IMR-90 (cell line): ENCODE measurements around the gene TTC8.
"Not testable (repeated sequence)": the region's sequence is repeated elsewhere in the genome, so short reads cannot be mapped to it uniquely, and the experiment has no call there.

Experiments used
- CEBPB ChIP-seq: IDR thresholded peaks from 2 replicates; pipeline ENCODE4 v1.6.1; 2012; ENCODE audit warnings: low read depth, low read length, improper control_type of control experiment
- CHD1 ChIP-seq: IDR thresholded peaks from 2 replicates; pipeline ENCODE4 v1.6.1; 2012; ENCODE audit warnings: low read depth, low read length, improper control_type of control experiment
- CTCF ChIP-seq: conservative IDR thresholded peaks from 2 replicates; pipeline ENCODE4 v1.5.1; 2012; ENCODE audit warnings: mild to moderate bottlenecking, low read depth, low read length, improper control_type of control experiment
- ELK1 ChIP-seq: fragments of 150-350 bp; IDR thresholded peaks from 2 replicates; pipeline ENCODE4 v1.6.1; 2016; ENCODE audit warnings: low read depth, mild to moderate bottlenecking, low read length, moderate library complexity, borderline replicate concordance
- FOS ChIP-seq: fragments of 150-350 bp; IDR thresholded peaks from 2 replicates; pipeline ENCODE4 v1.6.1; 2016; ENCODE audit warnings: low read depth, low read length
- MAFK ChIP-seq: IDR thresholded peaks from 2 replicates; pipeline ENCODE4 v1.6.1; 2012; ENCODE audit warnings: low read depth, low read length, improper control_type of control experiment
- MAZ ChIP-seq: IDR thresholded peaks from 2 replicates; pipeline ENCODE4 v1.6.1; 2012; ENCODE audit warnings: low read depth, mild to moderate bottlenecking, low read length, improper control_type of control experiment, moderate library complexity, borderline replicate concordance
- MXI1 ChIP-seq: IDR thresholded peaks from 2 replicates; pipeline ENCODE4 v1.6.1; 2012; ENCODE audit warnings: low read depth, mild to moderate bottlenecking, low read length, moderate library complexity, borderline replicate concordance
- NFE2L2 ChIP-seq: fragments of 150-350 bp; IDR thresholded peaks from 2 replicates; pipeline ENCODE4 v1.6.1; 2016; ENCODE audit warnings: low read depth, mild to moderate bottlenecking, low read length
- POLR2A ChIP-seq: IDR thresholded peaks from 2 replicates; pipeline ENCODE4 v1.6.1; 2012; ENCODE audit warnings: mild to moderate bottlenecking, low read depth, low read length
- RAD21 ChIP-seq: IDR thresholded peaks from 2 replicates; pipeline ENCODE4 v1.6.1; 2012; ENCODE audit warnings: low read length, improper control_type of control experiment
- RFX5 ChIP-seq: IDR thresholded peaks from 2 replicates; pipeline ENCODE4 v1.8.0; 2012; ENCODE audit warnings: low read depth, mild to moderate bottlenecking, low read length, moderate library complexity
- SMC3 ChIP-seq: fragments of 150-350 bp; IDR thresholded peaks from 2 replicates; pipeline ENCODE4 v1.6.1; 2016; ENCODE audit warnings: low read depth, mild to moderate bottlenecking, antibody characterized with exemption, low read length, moderate library complexity
- USF2 ChIP-seq: fragments of 150-350 bp; IDR thresholded peaks from 2 replicates; pipeline ENCODE4 v1.6.1; 2017; ENCODE audit warnings: mild to moderate bottlenecking, antibody characterized with exemption, low read length, low read depth

- not testable (repeated sequence) for TF ChIP-seq CTCF, CEBPB, RFX5, MAZ, POLR2A, RAD21, MXI1, FOS, SMC3, ELK1, NFE2L2, USF2, CHD1, MAFK
These were observed 33.4 kb downstream of the TTC8 start for GRCh38 chr14:88857861-88858260.
